Smooth muscle cell (in vitro differentiated cells): ENCODE measurements around the gene RAB12. TPM values are rescaled to one million over a fixed set of nuclear protein-coding genes. Genes with fewer than 3 reads are reported as not detected.

ENCODE experiments used
- DNase-seq: peaks from one replicate; lab custom pipeline; 2025; ENCODE audit not compliant: unreplicated experiment; lab: John Stamatoyannopoulos, UW
- H2AFZ ChIP-seq: fragments of 200-600 bp; sonication (generic); 2 replicates; pipeline ENCODE4 v1.6.0; 2016; ENCODE audit warnings: antibody characterized with exemption, low read depth, mild to moderate bottlenecking
- H3F3A ChIP-seq: fragments of 200-600 bp; sonication (generic); 2 replicates; pipeline ENCODE4 v1.6.0; 2017; ENCODE audit warnings: antibody characterized with exemption, low read depth
- H3K27ac ChIP-seq: fragments of 200-600 bp; sonication (generic); 2 replicates; pipeline ENCODE4 v1.5.1; 2016; ENCODE audit warnings: low read depth, mild to moderate bottlenecking
- H3K27me3 ChIP-seq: fragments of 200-600 bp; sonication (generic); 2 replicates; pipeline ENCODE4 v1.6.1; 2016; ENCODE audit warnings: low read depth, mild to moderate bottlenecking
- H3K36me3 ChIP-seq: fragments of 200-600 bp; sonication (generic); 2 replicates; pipeline ENCODE4 v1.5.1; 2016; ENCODE audit warnings: low read depth
- H3K4me1 ChIP-seq: fragments of 200-600 bp; sonication (generic); 2 replicates; pipeline ENCODE4 v1.5.1; 2016; ENCODE audit warnings: low read depth
- H3K4me2 ChIP-seq: fragments of 200-600 bp; sonication (generic); 2 replicates; pipeline ENCODE4 v1.6.0; 2016; ENCODE audit warnings: mild to moderate bottlenecking
- H3K4me3 ChIP-seq: fragments of 200-600 bp; sonication (generic); 2 replicates; pipeline ENCODE4 v1.5.1; 2016; ENCODE audit warnings: mild to moderate bottlenecking
- H3K79me2 ChIP-seq: fragments of 200-600 bp; sonication (generic); 2 replicates; pipeline ENCODE4 v1.6.0; 2016; ENCODE audit warnings: low read depth, mild to moderate bottlenecking
- H3K9ac ChIP-seq: fragments of 200-600 bp; sonication (generic); 2 replicates; pipeline ENCODE4 v1.6.0; 2016; ENCODE audit warnings: low read depth
- H3K9me3 ChIP-seq: fragments of 200-600 bp; sonication (generic); replicated peaks from 2 replicates; pipeline ENCODE4 v1.5.1; 2016; ENCODE audit warnings: low read depth
- H4K20me1 ChIP-seq: fragments of 200-600 bp; sonication (generic); 2 replicates; pipeline ENCODE4 v1.6.0; 2016; ENCODE audit warnings: low read depth
- WGBS: methylation state at CpG from one replicate; pipeline ENCODE4 v1.1.7; 2016; ENCODE audit warnings: low lambda C conversion rate; 5-methylcytosine and 5-hydroxymethylcytosine counted together
- polyA plus RNA-seq: library from polyadenylated mRNA; unstranded; fragments of >200 nt; fragmentation: Nextera tagmentation; extraction: Ambion mirVana; gene quantifications from 2 replicates; pipeline ENCODE4 v1.2.1, GENCODE V29; 2016
- total RNA-seq: library from RNA; depleted of rRNA; stranded (reverse); fragments of >200 nt; gene quantifications from 2 replicates; pipeline ENCODE4 v1.2.3, GENCODE V29; 2014
- TF ChIP-seq, protein P1 (sequence below): fragments of 200-600 bp; sonication (generic); IDR thresholded peaks from 2 replicates; pipeline ENCODE4 v1.5.1; 2017; ENCODE audit warnings: borderline replicate concordance, mild to moderate bottlenecking, antibody characterized with exemption; ENCODE audit not compliant: insufficient read depth, poor library complexity, severe bottlenecking

RAB12 gene
- total and polyA plus RNA-seq, 2 experiments from 2014 or later = 5.0 to 53.8 TPM

DNA sequence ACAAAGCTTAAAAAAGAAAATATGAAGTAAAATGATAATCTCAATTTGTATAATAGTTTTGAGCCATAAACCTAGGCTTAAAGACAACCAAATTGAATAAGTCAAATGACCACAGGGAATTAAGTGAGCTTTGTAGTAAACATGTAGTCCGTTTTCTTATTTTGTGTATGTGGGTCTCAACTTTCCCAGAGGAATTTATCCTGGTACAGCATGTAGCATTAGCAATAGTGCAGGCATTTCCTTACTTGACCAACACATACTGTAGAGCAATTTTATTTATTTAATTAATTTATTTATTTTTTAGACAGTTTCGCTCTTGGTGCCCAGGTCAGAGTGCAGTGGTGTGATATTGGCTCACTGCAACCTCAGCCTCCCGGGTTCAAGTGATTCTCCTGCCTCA, 58.6 kb downstream of the RAB12 start:
- 76% methylated on average over 3 of the region's 3 CpGs for WGBS
- peaks cover 3% of the 10 kb centered on the region for H3F3A ChIP-seq
- H3K9me3 ChIP-seq = no peaks in the 10 kb centered on the region
- H3K4me2 ChIP-seq = peak overlapping the region; percentile 19
- no peak overlapping the region for H3K9ac ChIP-seq
- TF ChIP-seq, protein P1, sequence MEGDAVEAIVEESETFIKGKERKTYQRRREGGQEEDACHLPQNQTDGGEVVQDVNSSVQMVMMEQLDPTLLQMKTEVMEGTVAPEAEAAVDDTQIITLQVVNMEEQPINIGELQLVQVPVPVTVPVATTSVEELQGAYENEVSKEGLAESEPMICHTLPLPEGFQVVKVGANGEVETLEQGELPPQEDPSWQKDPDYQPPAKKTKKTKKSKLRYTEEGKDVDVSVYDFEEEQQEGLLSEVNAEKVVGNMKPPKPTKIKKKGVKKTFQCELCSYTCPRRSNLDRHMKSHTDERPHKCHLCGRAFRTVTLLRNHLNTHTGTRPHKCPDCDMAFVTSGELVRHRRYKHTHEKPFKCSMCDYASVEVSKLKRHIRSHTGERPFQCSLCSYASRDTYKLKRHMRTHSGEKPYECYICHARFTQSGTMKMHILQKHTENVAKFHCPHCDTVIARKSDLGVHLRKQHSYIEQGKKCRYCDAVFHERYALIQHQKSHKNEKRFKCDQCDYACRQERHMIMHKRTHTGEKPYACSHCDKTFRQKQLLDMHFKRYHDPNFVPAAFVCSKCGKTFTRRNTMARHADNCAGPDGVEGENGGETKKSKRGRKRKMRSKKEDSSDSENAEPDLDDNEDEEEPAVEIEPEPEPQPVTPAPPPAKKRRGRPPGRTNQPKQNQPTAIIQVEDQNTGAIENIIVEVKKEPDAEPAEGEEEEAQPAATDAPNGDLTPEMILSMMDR = no peak
- no peak overlapping the region for H2AFZ ChIP-seq
- H3K4me3 ChIP-seq = no peak overlapping the region
- no peaks in the 10 kb centered on the region for H3K4me1 ChIP-seq
- H3K27me3 ChIP-seq = no peaks in the 10 kb centered on the region
- peak overlapping the region; percentile 37 for H3K27ac ChIP-seq
- no peaks in the 10 kb centered on the region for H4K20me1 ChIP-seq
- H3K79me2 ChIP-seq = no peaks in the 10 kb centered on the region
- DNase-seq = no peak
- no peaks in the 10 kb centered on the region for H3K36me3 ChIP-seq

DNA sequence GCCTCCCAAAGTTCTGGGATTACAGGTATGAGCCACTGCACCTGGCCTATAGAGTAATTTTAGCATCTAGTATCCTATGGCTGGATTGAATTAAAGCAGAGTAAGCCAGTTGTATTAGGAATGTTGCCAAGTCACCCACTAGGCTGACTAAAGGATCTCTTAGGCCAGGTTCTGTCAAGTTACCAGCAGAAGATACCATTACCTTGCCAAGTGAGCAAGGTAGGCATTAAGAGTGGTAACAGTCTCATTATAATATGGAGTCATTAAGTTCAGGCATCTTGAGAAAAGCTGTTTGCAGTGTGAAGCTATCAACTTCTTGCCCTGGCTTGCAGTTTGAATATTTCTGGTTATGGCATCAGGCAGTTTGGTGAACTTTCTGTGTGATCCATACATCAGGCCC, 59.1 kb downstream of the RAB12 start:
- Histone ChIP-seq H2AFZ (no peak overlapping the region), H3F3A (peaks cover 3% of the 10 kb centered on the region), H3K27ac (no peak overlapping the region), H3K4me2 (peak overlapping the region; percentile 19), H3K36me3 (no peaks in the 10 kb centered on the region), H4K20me1 (no peaks in the 10 kb centered on the region), H3K4me3 (no peak overlapping the region), H3K9me3 (no peaks in the 10 kb centered on the region), H3K79me2 (no peaks in the 10 kb centered on the region), H3K4me1 (no peaks in the 10 kb centered on the region), H3K27me3 (no peaks in the 10 kb centered on the region), H3K9ac (no peak overlapping the region)
- TF ChIP-seq, protein P1 = no peak
- DNase-seq = no peak

DNA sequence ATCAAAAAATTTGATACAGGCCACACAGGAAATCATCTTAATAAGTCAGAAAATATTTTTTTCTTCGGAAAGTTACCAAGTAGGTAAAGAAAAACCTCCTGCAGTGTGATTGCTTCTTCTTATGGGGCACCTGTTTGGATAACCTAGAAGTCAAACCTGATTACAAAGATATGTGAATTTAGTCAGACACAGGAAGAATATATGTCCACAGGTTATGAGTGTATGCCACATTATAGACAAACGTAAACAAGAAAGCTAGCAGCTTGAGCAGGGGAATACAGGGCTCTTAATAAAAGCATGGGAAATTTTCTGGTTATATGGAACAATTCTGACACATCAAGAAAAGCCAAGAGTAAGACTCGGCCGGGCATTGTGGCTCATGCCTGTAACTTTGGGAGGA, 60.3 kb downstream of the RAB12 start:
- Histone ChIP-seq H4K20me1 (no peaks in the 10 kb centered on the region), H3K9ac (no peak overlapping the region), H3K27me3 (no peaks in the 10 kb centered on the region), H3K4me1 (no peaks in the 10 kb centered on the region), H3K79me2 (no peaks in the 10 kb centered on the region), H3K4me3 (no peak overlapping the region), H3K27ac (no peak overlapping the region), H3K4me2 (no peak overlapping the region), H3K9me3 (no peaks in the 10 kb centered on the region), H3K36me3 (no peaks in the 10 kb centered on the region), H2AFZ (no peak overlapping the region), H3F3A (peaks cover 3% of the 10 kb centered on the region)
- 78% methylated on average over 4 of the region's 4 CpGs for WGBS
- DNase-seq = no peak
- TF ChIP-seq, protein P1 = no peak
